ENCODE data around the gene BCAT1.

DNA sequence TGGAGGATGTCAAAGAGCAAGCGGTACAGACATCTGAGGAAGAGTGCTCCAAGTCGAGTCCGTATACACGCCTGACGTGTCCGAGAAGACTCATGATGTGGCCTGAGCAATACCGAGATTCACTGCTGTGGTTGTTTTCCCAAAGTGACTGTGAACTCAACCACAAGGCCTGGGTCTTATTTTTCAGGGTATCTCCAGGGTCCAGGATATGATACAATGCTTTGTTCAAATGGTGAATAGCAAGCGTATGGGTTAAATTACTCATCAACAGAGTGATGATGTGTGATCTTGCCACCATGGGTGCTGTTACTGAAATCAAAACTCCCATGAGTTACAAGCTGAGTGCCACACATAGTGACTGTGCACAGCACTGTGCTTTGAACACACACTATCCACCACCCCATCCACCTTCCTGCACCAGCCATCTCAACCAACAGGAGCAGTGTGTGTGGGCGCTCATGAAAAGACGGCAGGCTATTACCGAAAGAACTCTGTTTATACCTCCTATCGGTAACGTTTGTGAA, 109.6 kb downstream of the BCAT1 start:
- TF ChIP-seq, protein P1, sequence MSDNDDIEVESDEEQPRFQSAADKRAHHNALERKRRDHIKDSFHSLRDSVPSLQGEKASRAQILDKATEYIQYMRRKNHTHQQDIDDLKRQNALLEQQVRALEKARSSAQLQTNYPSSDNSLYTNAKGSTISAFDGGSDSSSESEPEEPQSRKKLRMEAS (IDR thresholded peaks at IDR 0.05; ENCODE audit: insufficient read depth, insufficient read length): no peak
- TF ChIP-seq, protein P2, sequence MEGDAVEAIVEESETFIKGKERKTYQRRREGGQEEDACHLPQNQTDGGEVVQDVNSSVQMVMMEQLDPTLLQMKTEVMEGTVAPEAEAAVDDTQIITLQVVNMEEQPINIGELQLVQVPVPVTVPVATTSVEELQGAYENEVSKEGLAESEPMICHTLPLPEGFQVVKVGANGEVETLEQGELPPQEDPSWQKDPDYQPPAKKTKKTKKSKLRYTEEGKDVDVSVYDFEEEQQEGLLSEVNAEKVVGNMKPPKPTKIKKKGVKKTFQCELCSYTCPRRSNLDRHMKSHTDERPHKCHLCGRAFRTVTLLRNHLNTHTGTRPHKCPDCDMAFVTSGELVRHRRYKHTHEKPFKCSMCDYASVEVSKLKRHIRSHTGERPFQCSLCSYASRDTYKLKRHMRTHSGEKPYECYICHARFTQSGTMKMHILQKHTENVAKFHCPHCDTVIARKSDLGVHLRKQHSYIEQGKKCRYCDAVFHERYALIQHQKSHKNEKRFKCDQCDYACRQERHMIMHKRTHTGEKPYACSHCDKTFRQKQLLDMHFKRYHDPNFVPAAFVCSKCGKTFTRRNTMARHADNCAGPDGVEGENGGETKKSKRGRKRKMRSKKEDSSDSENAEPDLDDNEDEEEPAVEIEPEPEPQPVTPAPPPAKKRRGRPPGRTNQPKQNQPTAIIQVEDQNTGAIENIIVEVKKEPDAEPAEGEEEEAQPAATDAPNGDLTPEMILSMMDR (IDR thresholded peaks at IDR 0.05; ENCODE audit: extremely low read depth in 1 of 2, insufficient read depth in 1 of 2, low read depth in 1 of 2, low read length in 2 of 2): no peak
- TF ChIP-seq POLR2AphosphoS5 (IDR thresholded peaks at IDR 0.05; ENCODE audit: insufficient read depth, low read depth, low read length): no peak
- no peak for TF ChIP-seq MYC (IDR thresholded peaks at IDR 0.05; ENCODE audit: low read depth, low read length)
- no peak for TF ChIP-seq POLR2A (IDR thresholded peaks at IDR 0.05; ENCODE audit: low read depth, low read length)
- no peak for TF ChIP-seq EZH2 (IDR thresholded peaks at IDR 0.05; ENCODE audit: borderline replicate concordance, low read depth, low read length, severe bottlenecking)
- no peak for TF ChIP-seq GATA2 (IDR thresholded peaks at IDR 0.05; ENCODE audit: insufficient read depth, insufficient read length, low read depth, low read length)
- TF ChIP-seq FOS (IDR thresholded peaks at IDR 0.05; ENCODE audit: borderline replicate concordance, insufficient read depth, low read length): no peak
- no peak for TF ChIP-seq JUN (IDR thresholded peaks at IDR 0.05; ENCODE audit: borderline replicate concordance, insufficient read depth, insufficient read length, low read depth)
